ENCODE measurements around the gene TFAM.

DNA sequence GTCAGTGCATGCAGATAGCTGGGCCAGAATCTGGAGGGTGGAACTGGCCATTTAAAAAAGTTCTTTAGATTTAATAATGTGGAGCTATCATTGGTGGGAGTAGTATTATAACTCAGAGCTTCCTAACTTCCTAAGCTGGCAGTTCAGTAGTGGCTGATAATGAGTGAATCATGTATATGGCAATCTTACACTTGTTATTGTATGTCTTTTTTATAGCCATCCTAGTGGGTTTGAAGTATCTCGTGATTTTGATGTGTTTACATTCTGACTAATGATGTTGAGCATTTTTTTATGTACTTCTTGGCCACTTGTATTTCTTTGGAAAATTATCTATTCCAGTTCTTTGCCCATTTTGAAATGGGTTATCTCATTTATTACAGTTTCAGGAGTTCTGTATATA lies 15.4 kb downstream of the TFAM start:
- TF ChIP-seq, protein P1, sequence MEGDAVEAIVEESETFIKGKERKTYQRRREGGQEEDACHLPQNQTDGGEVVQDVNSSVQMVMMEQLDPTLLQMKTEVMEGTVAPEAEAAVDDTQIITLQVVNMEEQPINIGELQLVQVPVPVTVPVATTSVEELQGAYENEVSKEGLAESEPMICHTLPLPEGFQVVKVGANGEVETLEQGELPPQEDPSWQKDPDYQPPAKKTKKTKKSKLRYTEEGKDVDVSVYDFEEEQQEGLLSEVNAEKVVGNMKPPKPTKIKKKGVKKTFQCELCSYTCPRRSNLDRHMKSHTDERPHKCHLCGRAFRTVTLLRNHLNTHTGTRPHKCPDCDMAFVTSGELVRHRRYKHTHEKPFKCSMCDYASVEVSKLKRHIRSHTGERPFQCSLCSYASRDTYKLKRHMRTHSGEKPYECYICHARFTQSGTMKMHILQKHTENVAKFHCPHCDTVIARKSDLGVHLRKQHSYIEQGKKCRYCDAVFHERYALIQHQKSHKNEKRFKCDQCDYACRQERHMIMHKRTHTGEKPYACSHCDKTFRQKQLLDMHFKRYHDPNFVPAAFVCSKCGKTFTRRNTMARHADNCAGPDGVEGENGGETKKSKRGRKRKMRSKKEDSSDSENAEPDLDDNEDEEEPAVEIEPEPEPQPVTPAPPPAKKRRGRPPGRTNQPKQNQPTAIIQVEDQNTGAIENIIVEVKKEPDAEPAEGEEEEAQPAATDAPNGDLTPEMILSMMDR (IDR thresholded peaks at IDR 0.05): no peak
- TF ChIP-seq, protein P2, sequence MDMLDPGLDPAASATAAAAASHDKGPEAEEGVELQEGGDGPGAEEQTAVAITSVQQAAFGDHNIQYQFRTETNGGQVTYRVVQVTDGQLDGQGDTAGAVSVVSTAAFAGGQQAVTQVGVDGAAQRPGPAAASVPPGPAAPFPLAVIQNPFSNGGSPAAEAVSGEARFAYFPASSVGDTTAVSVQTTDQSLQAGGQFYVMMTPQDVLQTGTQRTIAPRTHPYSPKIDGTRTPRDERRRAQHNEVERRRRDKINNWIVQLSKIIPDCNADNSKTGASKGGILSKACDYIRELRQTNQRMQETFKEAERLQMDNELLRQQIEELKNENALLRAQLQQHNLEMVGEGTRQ (IDR thresholded peaks at IDR 0.05; ENCODE audit: borderline replicate concordance, low read depth, low read length): no peak
- no peak for TF ChIP-seq RFX5 (IDR thresholded peaks at IDR 0.05; ENCODE audit: low read length)
